Type B pancreatic cell (in vitro differentiated cells): ENCODE measurements around the gene DDC. TPM values are rescaled to one million over a fixed set of nuclear protein-coding genes. Genes with fewer than 3 reads are reported as not detected.
"Not testable (repeated sequence)": the region's sequence is repeated elsewhere in the genome, so short reads cannot be mapped to it uniquely, and the experiment has no call there.

Experiments
- DNase-seq: peaks from one replicate; pipeline ENCODE4 v3.0.0; 2021; ENCODE audit warnings: mixed read lengths; ENCODE audit not compliant: unreplicated experiment; ENCODE audit errors: extremely low spot score
- H3K27ac Mint-ChIP-seq: 2 replicates; pipeline ENCODE4 v1.8.0; 2021; ENCODE audit warnings: mild to moderate bottlenecking, mixed read lengths
- H3K27me3 Mint-ChIP-seq: 2 replicates; pipeline ENCODE4 v1.8.0; 2021; ENCODE audit warnings: mixed read lengths
- H3K36me3 Mint-ChIP-seq: 2 replicates; pipeline ENCODE4 v1.8.0; 2021; ENCODE audit warnings: mixed read lengths
- H3K4me1 Mint-ChIP-seq: one replicate; pipeline ENCODE4 v1.8.0; 2021; ENCODE audit warnings: mixed read lengths; ENCODE audit not compliant: unreplicated experiment
- H3K4me3 Mint-ChIP-seq: 2 replicates; pipeline ENCODE4 v1.8.0; 2021; ENCODE audit warnings: mild to moderate bottlenecking, mixed read lengths
- H3K9me3 Mint-ChIP-seq: 2 replicates; pipeline ENCODE4 v1.8.0; 2021; ENCODE audit warnings: mixed read lengths
- total RNA-seq: library from RNA; stranded (reverse); gene quantifications from 2 replicates; pipeline ENCODE4 v1.2.1, GENCODE V29; 2021; ENCODE audit warnings: low replicate concordance
- TF ChIP-seq, protein P1 (sequence below): fragments of 200-600 bp; sonication (generic); conservative IDR thresholded peaks from 2 replicates; pipeline ENCODE4 v1.5.0; 2021; ENCODE audit warnings: antibody characterized with exemption, mild to moderate bottlenecking

The DDC gene
- total RNA-seq, 1 donor from 2014 or later = 29.9 TPM

DNA sequence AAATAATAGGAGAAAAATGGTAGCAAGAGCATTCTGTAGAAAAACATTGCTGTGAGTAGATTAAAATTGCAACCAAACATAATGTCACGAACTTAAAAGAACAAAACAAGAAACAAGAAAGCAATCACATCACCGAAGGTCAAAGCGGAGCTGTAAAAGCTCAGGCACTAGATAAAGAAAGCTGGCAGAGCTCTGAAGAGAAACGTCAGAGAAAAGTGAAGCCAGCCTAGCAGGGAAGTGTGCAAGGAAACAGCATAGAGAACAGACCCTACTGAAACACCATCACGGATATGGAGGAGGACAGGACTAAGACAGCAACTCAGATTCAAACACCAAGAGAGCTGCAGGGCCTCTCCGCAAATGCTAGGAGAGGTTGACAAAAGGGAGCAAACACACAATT lies 22.5 kb upstream of the DDC start:
- no peak for DNase-seq
- Mint-ChIP-seq H3K27ac (no peak overlapping the region), H3K36me3 (peaks cover 27% of the 10 kb centered on the region), H3K4me1 (no peaks in the 10 kb centered on the region), H3K4me3 (no peak overlapping the region), H3K27me3 (no peaks in the 10 kb centered on the region), H3K9me3 (peaks cover 10% of the 10 kb centered on the region)
- TF ChIP-seq, protein P1, sequence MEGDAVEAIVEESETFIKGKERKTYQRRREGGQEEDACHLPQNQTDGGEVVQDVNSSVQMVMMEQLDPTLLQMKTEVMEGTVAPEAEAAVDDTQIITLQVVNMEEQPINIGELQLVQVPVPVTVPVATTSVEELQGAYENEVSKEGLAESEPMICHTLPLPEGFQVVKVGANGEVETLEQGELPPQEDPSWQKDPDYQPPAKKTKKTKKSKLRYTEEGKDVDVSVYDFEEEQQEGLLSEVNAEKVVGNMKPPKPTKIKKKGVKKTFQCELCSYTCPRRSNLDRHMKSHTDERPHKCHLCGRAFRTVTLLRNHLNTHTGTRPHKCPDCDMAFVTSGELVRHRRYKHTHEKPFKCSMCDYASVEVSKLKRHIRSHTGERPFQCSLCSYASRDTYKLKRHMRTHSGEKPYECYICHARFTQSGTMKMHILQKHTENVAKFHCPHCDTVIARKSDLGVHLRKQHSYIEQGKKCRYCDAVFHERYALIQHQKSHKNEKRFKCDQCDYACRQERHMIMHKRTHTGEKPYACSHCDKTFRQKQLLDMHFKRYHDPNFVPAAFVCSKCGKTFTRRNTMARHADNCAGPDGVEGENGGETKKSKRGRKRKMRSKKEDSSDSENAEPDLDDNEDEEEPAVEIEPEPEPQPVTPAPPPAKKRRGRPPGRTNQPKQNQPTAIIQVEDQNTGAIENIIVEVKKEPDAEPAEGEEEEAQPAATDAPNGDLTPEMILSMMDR = no peak

DNA sequence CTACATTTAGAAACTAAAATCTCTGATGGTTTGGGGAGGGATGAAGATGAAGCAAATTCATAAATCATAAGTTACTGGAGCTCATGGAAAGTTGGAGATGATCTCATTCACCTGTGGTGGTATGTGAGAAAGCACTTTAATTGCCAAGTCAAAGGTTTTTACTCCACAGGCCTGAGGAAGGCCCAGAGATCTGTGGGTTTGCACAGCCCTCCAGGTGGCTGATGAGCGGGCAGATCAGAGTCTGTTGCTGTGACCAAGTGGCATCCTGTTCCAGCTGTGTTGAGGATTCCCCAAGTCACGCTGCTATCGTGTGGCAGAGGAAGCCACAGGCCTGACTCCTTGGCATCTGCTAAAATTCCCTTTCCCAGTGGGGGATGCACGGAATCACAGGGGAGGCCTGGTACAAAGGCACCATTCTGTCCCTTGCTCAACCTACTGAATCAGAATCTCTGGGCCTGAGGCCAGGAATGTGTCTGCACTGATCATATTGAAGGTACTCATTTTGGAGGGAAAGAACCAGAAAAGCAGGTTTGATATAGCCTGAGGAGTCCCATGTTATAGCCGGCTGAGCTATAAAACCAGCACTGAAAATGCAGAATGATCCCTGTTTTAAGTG lies 19.7 kb upstream of the DDC start:
- H3K36me3 Mint-ChIP-seq = peaks cover 3% of the 10 kb centered on the region
- H3K4me1 Mint-ChIP-seq = no peaks in the 10 kb centered on the region
- no peak overlapping the region for H3K27ac Mint-ChIP-seq
- H3K4me3 Mint-ChIP-seq = peak overlapping the region; percentile 22
- TF ChIP-seq, protein P1 = no peak
- peak; percentile 39 for DNase-seq
- peaks cover 10% of the 10 kb centered on the region for H3K9me3 Mint-ChIP-seq
- no peaks in the 10 kb centered on the region for H3K27me3 Mint-ChIP-seq

DNA sequence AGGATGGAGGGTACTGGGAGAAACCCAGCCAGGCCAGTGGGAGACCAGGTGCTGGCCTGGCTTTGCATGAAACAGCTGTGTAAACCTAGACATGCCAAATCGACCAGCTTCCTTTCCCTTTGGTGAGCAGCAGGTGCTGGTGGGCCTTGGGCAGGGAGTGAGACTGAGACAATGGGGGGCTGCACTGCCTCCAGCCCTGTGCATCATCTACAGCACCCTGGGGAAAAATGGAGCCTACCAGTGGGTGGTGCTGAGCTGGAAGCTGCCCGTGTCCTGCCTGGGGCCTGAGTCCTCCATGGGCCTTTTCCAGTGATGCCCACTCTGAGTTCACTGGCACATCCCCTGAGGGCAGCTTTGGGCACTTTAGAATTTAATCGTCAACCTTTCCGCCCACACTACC lies 19.2 kb upstream of the DDC start:
- peak; percentile 53 for DNase-seq
- no peak overlapping the region for H3K4me3 Mint-ChIP-seq
- H3K4me1 Mint-ChIP-seq = no peaks in the 10 kb centered on the region
- H3K27me3 Mint-ChIP-seq = no peaks in the 10 kb centered on the region
- TF ChIP-seq, protein P1 = no peak
- H3K9me3 Mint-ChIP-seq = peaks cover 10% of the 10 kb centered on the region
- peaks cover 3% of the 10 kb centered on the region for H3K36me3 Mint-ChIP-seq
- no peak overlapping the region for H3K27ac Mint-ChIP-seq

DNA sequence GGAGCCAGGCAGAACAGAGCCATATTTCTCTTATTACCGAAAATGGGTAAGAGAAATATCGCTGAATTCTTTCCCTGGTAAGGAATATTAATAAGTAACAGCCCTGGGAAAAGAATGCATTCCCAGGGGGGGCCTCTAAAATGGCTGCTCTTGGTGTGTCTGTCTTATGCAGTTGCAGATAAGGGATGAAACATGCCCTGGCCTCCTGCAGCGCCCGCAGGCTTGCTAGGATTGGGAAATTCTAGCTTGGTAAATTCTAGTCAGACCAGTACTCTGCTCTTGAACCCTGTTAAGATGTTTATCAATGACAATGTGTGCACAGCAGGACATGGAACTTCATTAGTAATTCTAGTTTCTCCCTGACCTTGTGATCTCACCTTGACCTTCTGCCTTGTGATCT lies 18.1 kb upstream of the DDC start:
- not testable (repeated sequence) for H3K4me3 Mint-ChIP-seq, H3K4me1 Mint-ChIP-seq, H3K27ac Mint-ChIP-seq, H3K36me3 Mint-ChIP-seq, H3K27me3 Mint-ChIP-seq
- peaks cover 10% of the 10 kb centered on the region for H3K9me3 Mint-ChIP-seq
- peak; percentile 24 for DNase-seq

DNA sequence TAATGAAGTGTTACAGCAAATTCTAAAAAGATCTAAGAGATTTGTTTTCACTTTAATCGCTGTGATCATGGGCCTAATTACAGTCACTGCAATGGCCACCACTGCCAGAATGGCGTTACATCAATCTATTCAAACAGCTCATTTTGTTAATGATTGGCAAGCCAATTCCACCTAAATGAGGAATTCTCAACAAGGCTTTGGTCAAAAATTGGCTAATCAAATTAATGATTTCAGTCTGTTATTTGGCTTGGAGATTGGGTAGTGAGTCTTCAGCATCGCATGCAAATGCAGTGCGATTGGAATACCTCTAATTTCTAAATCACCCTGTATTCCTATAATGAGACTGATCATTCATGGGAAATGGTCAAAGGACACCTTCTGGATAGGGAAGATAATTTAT lies 17.1 kb upstream of the DDC start:
- not testable (repeated sequence) for H3K27ac Mint-ChIP-seq

DNA sequence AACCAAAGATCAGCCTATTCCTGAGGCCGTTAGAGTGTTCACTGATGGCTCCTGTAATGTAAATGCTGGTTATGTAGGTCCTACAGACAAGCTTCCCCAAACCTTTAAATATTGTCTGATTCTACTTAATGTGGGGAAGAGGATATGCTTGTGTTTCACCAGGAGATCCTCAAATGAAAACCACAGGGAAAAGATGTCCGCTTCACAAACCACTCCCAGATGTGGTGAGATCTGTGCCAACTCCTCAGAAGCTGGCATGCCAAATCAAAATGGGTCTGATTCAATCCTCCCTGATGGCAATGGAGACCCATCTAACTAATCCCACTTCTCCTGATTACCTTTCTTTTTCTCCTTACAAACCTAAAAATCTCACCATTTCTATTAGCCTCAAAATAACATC lies 15.5 kb upstream of the DDC start:
- not testable (repeated sequence) for DNase-seq, H3K27me3 Mint-ChIP-seq, H3K27ac Mint-ChIP-seq, H3K36me3 Mint-ChIP-seq, H3K4me1 Mint-ChIP-seq, H3K4me3 Mint-ChIP-seq
- peaks cover 18% of the 10 kb centered on the region for H3K9me3 Mint-ChIP-seq

More for the DNA sequence above, 17.1 kb upstream of the DDC start:
- H3K9me3 Mint-ChIP-seq = peaks cover 18% of the 10 kb centered on the region
- not testable (repeated sequence) for DNase-seq, H3K27me3 Mint-ChIP-seq, H3K4me3 Mint-ChIP-seq, H3K36me3 Mint-ChIP-seq, H3K4me1 Mint-ChIP-seq

DNA sequence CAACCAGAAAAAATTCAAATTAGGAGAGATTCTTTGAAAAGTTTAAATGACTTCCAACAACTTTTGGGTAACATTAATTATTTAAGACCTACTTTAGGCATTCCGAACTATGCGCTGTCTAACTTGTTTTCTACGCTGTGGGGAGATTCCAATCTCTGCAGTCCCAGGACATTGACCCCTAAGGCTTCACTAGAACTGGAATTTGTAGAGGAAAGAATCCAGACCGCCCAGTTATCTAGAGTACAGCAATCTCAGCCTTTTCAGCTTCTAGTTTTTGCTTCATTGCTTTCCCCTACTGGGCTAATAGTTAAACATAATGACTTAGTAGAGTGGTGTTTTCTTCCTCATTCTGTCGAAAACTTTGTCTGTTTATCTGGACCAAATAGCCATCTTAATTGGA lies 14.9 kb upstream of the DDC start:
- DNase-seq = no peak
- no peaks in the 10 kb centered on the region for H3K27me3 Mint-ChIP-seq
- H3K36me3 Mint-ChIP-seq = peaks cover 3% of the 10 kb centered on the region
- TF ChIP-seq, protein P1 = no peak
- no peak overlapping the region for H3K27ac Mint-ChIP-seq
- H3K4me3 Mint-ChIP-seq = no peak overlapping the region
- H3K4me1 Mint-ChIP-seq = no peaks in the 10 kb centered on the region
- peaks cover 14% of the 10 kb centered on the region for H3K9me3 Mint-ChIP-seq

DNA sequence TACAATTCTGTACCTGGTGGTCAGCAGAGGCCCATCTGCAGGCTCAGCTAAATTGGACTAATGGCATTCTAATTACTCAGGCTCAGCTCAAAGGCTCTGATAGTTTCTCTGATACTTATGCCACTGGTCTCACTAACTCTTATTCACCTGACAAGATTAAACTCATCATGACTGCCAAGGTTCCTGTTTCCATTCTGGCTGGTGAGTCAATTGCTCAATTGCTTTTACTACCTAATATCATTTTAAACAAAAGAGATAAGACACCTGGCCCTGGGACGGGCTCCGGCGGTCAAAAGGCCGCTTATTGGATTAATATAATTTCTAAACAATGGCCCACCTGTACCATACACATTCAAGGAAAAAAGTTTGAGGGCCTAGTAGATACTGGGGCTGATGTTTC lies 12.9 kb upstream of the DDC start:
- not testable (repeated sequence) for H3K4me3 Mint-ChIP-seq, H3K36me3 Mint-ChIP-seq, H3K9me3 Mint-ChIP-seq

More for the DNA sequence above, 12.9 kb upstream of the DDC start:
- DNase-seq = peak; percentile 10
- H3K27ac Mint-ChIP-seq, H3K27me3 Mint-ChIP-seq, H3K4me1 Mint-ChIP-seq: not testable (repeated sequence)
